GM12891 (cell line): ENCODE measurements around the gene KCNIP4.

Experiments used
- POLR2A ChIP-seq: IDR thresholded peaks from 2 replicates; pipeline ENCODE4 v1.6.1; 2011; ENCODE audit warnings: low read depth, low read length, control low read depth
- POLR2AphosphoS5 ChIP-seq: IDR thresholded peaks from 2 replicates; pipeline ENCODE4 v1.6.1; 2011; ENCODE audit warnings: low read depth, low read length, control low read depth
- SPI1 ChIP-seq: IDR thresholded peaks from 2 replicates; pipeline ENCODE4 v1.6.1; 2011; ENCODE audit warnings: low read depth, low read length, control low read depth
- TAF1 ChIP-seq: IDR thresholded peaks from 2 replicates; pipeline ENCODE4 v1.6.1; 2011; ENCODE audit warnings: low read depth, low read length, control low read depth

DNA sequence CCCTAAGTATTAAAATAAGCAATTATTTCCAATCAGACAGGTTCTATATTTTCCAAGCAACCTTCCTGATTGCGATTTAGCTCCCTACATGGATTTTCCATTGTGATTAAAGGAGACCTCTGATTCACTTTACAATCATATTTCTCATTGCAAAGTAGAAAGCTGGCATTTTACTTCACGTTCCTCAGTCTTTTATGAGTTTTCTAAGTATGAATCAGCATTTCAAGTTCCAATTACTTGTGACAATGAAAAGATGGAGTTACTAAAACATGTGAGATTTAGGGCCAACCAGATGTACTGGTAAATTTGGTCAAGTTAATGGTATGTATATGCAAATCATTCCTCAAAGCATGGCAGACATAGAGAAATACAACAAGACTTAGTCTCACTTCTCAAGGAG, 206.2 kb downstream of the KCNIP4 start:
- TF ChIP-seq POLR2AphosphoS5 (no peak), POLR2A (no peak), SPI1 (no peak), TAF1 (no peak)
